OCI-LY1 (cell line): ENCODE results near the gene BCAS2.

ENCODE experiments used
- H2AFZ ChIP-seq: fragments of 200-600 bp; sonication (generic), shearing (Covaris generic); 2 replicates; pipeline ENCODE4 v1.6.0; 2014; ENCODE audit warnings: antibody characterized with exemption, mild to moderate bottlenecking, low read length
- H3F3A ChIP-seq: fragments of 200-600 bp; sonication (generic), shearing (Covaris generic); 2 replicates; pipeline ENCODE4 v1.6.0; 2014; ENCODE audit warnings: mild to moderate bottlenecking, antibody characterized with exemption, low read length, moderate library complexity; ENCODE audit not compliant: insufficient read depth
- H3K27ac ChIP-seq: fragments of 200-600 bp; sonication (generic); 2 replicates; pipeline ENCODE4 v1.5.1; 2014; ENCODE audit warnings: low read length, mixed run types, mild to moderate bottlenecking, low read depth; ENCODE audit not compliant: poor library complexity, severe bottlenecking
- H3K27me3 ChIP-seq: fragments of 200-600 bp; sonication (generic); 2 replicates; pipeline ENCODE4 v1.6.0; 2014; ENCODE audit warnings: antibody characterized with exemption, mild to moderate bottlenecking, low read length, moderate library complexity; ENCODE audit not compliant: insufficient read depth
- H3K36me3 ChIP-seq: fragments of 200-600 bp; sonication (generic); 2 replicates; pipeline ENCODE4 v1.6.1; 2014; ENCODE audit warnings: mild to moderate bottlenecking, antibody characterized with exemption, low read length, moderate library complexity, mixed read lengths; ENCODE audit not compliant: insufficient read depth
- H3K4me1 ChIP-seq: fragments of 200-600 bp; sonication (generic); 2 replicates; pipeline ENCODE4 v1.5.1; 2014; ENCODE audit warnings: mild to moderate bottlenecking, low read length, moderate library complexity; ENCODE audit not compliant: insufficient read depth, severe bottlenecking
- H3K4me2 ChIP-seq: fragments of 200-600 bp; sonication (generic), shearing (Covaris generic); 2 replicates; pipeline ENCODE4 v1.6.1; 2014; ENCODE audit warnings: low read length
- H3K4me3 ChIP-seq: fragments of 200-600 bp; sonication (generic); 2 replicates; pipeline ENCODE4 v1.5.1; 2014; ENCODE audit warnings: low read length, low read depth, mild to moderate bottlenecking, mixed read lengths; ENCODE audit not compliant: poor library complexity, severe bottlenecking
- H3K79me2 ChIP-seq: fragments of 200-600 bp; shearing (Covaris generic); 2 replicates; pipeline ENCODE4 v1.6.1; 2016; ENCODE audit warnings: mixed run types, low read length, mixed read lengths; ENCODE audit not compliant: insufficient read depth
- H3K9ac ChIP-seq: fragments of 200-600 bp; sonication (generic), shearing (Covaris generic); 2 replicates; pipeline ENCODE4 v1.6.1; 2014; ENCODE audit warnings: mild to moderate bottlenecking, low read length, mixed read lengths
- H3K9me2 ChIP-seq: fragments of 200-600 bp; sonication (generic), shearing (Covaris generic); 2 replicates; pipeline ENCODE4 v1.6.1; 2014; ENCODE audit warnings: low read depth, mild to moderate bottlenecking, low read length, mixed read lengths
- H3K9me3 ChIP-seq: fragments of 200-600 bp; shearing (Covaris generic); 2 replicates; pipeline ENCODE4 v1.6.1; 2014; ENCODE audit warnings: low read length, mixed read lengths
- H4K20me1 ChIP-seq: fragments of 200-600 bp; sonication (generic), shearing (Covaris generic); 2 replicates; pipeline ENCODE4 v1.6.0; 2016; ENCODE audit warnings: mild to moderate bottlenecking, low read length; ENCODE audit not compliant: insufficient read depth
- CTCF ChIP-seq: fragments of 200-600 bp; sonication (generic), shearing (Covaris generic); IDR thresholded peaks from 2 replicates; pipeline ENCODE4 v1.5.1; 2017; ENCODE audit warnings: mild to moderate bottlenecking, antibody characterized with exemption, low read length, moderate library complexity, mixed read lengths
- EZH2 ChIP-seq: fragments of 200-600 bp; sonication (generic), shearing (Covaris generic); IDR thresholded peaks from 2 replicates; pipeline ENCODE4 v1.8.0; 2017; ENCODE audit warnings: borderline replicate concordance, mixed run types, mild to moderate bottlenecking, antibody characterized with exemption, low read length, moderate library complexity, mixed read lengths

Gene BCAS2

GRCh38 chr1:114535401-114535800, 46.0 kb downstream of the BCAS2 start:
- H3K27ac ChIP-seq = no peak overlapping the region
- TF ChIP-seq CTCF = no peak
- TF ChIP-seq EZH2 = no peak
- H3K79me2 ChIP-seq = no peaks in the 10 kb centered on the region
- no peaks in the 10 kb centered on the region for H3K4me1 ChIP-seq
- H3F3A ChIP-seq = no peaks in the 10 kb centered on the region
- H3K9me2 ChIP-seq = no peaks in the 10 kb centered on the region
- no peak overlapping the region for H3K4me3 ChIP-seq
- no peaks in the 10 kb centered on the region for H3K9me3 ChIP-seq
- H3K27me3 ChIP-seq = no peaks in the 10 kb centered on the region
- no peak overlapping the region for H2AFZ ChIP-seq
- H3K36me3 ChIP-seq = no peaks in the 10 kb centered on the region
- no peak overlapping the region for H3K9ac ChIP-seq
- H3K4me2 ChIP-seq = no peak overlapping the region
- H4K20me1 ChIP-seq = no peaks in the 10 kb centered on the region

- H3K27ac ChIP-seq = no peak overlapping the region
- TF ChIP-seq CTCF (no peak), EZH2 (no peak)
- H3K9me2 ChIP-seq = no peaks in the 10 kb centered on the region
- H3K79me2 ChIP-seq = no peaks in the 10 kb centered on the region
- H4K20me1 ChIP-seq = no peaks in the 10 kb centered on the region
- no peaks in the 10 kb centered on the region for H3K4me1 ChIP-seq
- H3K9ac ChIP-seq = no peak overlapping the region
- H3K27me3 ChIP-seq = no peaks in the 10 kb centered on the region
- no peaks in the 10 kb centered on the region for H3K36me3 ChIP-seq
- H3K4me2 ChIP-seq = no peak overlapping the region
- no peak overlapping the region for H2AFZ ChIP-seq
- no peak overlapping the region for H3K4me3 ChIP-seq
- H3F3A ChIP-seq = no peaks in the 10 kb centered on the region
- H3K9me3 ChIP-seq = no peaks in the 10 kb centered on the region
Measured at GRCh38 chr1:114531094-114531493, 50.3 kb downstream of the BCAS2 start.

GRCh38 chr1:114530224-114530623, 51.2 kb downstream of the BCAS2 start:
- Histone ChIP-seq H3K4me2 (no peak overlapping the region), H3F3A (no peaks in the 10 kb centered on the region), H3K9ac (no peak overlapping the region), H3K4me1 (no peaks in the 10 kb centered on the region), H3K36me3 (no peaks in the 10 kb centered on the region), H3K9me3 (no peaks in the 10 kb centered on the region), H4K20me1 (no peaks in the 10 kb centered on the region), H3K9me2 (no peaks in the 10 kb centered on the region), H3K79me2 (no peaks in the 10 kb centered on the region), H3K27me3 (no peaks in the 10 kb centered on the region), H3K4me3 (no peak overlapping the region), H3K27ac (no peak overlapping the region), H2AFZ (no peak overlapping the region)
- TF ChIP-seq EZH2 = no peak
- no peak for TF ChIP-seq CTCF
